C4-2B (cell line): ENCODE measurements around the gene PREP.

ENCODE experiments used
- CTCF ChIP-seq: fragments of 450-650 bp; conservative IDR thresholded peaks from 2 replicates; pipeline ENCODE4 v1.5.1; 2017; ENCODE audit warnings: mild to moderate bottlenecking
- ZFX ChIP-seq: fragments of 450-650 bp; IDR thresholded peaks from 2 replicates; pipeline ENCODE4 v1.6.1; 2017

GRCh38 chr6:105278813-105279212 lies 124.1 kb downstream of the PREP start:
- no peak for TF ChIP-seq CTCF
- no peak for TF ChIP-seq ZFX
